ENCODE data around the gene TTBK2.

The TTBK2 gene

GRCh38 chr15:42929306-42929848 is 8.8 kb upstream of the TTBK2 start:
- H3K36me3 ChIP-seq: no peaks in the 10 kb centered on the region
- H3K27me3 ChIP-seq: no peaks in the 10 kb centered on the region
- H3K4me3 ChIP-seq (ENCODE audit: low read depth in 1 of 2, low read length in 1 of 2): no peak overlapping the region
- TF ChIP-seq CTCF (IDR thresholded peaks at IDR 0.05): no peak
- H3K4me1 ChIP-seq (ENCODE audit: control insufficient read depth in 1 of 2, insufficient read depth in 1 of 2, low read depth in 1 of 2, low read length in 1 of 2): no peaks in the 10 kb centered on the region
- H3K27ac ChIP-seq: no peak overlapping the region
- H3K9me3 ChIP-seq: no peaks in the 10 kb centered on the region

DNA sequence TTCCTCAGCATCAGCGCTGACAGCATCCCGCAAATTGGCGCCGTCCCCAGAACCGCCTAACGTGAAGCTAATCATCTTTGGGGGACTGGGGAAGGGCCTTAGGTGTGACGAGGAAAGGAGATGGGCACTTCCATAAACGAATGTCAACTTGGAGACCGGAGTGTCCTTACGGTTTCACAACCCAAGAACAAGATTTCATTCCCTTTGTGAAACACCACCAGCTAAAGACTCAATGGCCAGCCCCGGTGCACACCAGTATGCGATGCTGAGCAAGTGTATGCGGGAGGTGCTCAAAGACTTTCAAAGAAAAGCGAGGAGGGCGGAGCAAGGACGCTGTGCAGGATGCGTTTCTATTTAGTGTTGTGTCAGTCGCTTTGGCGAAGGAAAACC is 759 bp upstream of the TTBK2 start:
- Histone ChIP-seq H3K4me3 (ENCODE audit: low read depth in 1 of 2, low read length in 1 of 2) (peak overlapping the region; percentile 70 to 87), H3K36me3 (no peaks in the 10 kb centered on the region), H3K27ac (no peak overlapping the region), H3K4me1 (ENCODE audit: control insufficient read depth in 1 of 2, insufficient read depth in 1 of 2, low read depth in 1 of 2, low read length in 1 of 2) (peaks cover 18% of the 10 kb centered on the region in 2 experiments), H3K27me3 (peaks cover 24% of the 10 kb centered on the region), H3K9me3 (no peaks in the 10 kb centered on the region)
- no peak for TF ChIP-seq CTCF (IDR thresholded peaks at IDR 0.05)

- H3K36me3 ChIP-seq: no peaks in the 10 kb centered on the region
- H3K27ac ChIP-seq: peak overlapping the region; percentile 63
- H3K4me1 ChIP-seq (ENCODE audit: control insufficient read depth in 1 of 2, insufficient read depth in 1 of 2, low read depth in 1 of 2, low read length in 1 of 2): peaks cover 18 to 23% of the 10 kb centered on the region in 2 experiments
- peaks cover 24% of the 10 kb centered on the region for H3K27me3 ChIP-seq
- H3K9me3 ChIP-seq: no peaks in the 10 kb centered on the region
- H3K4me3 ChIP-seq (ENCODE audit: low read depth in 1 of 2, low read length in 1 of 2): peak overlapping the region; percentile 70 to 87
- TF ChIP-seq CTCF (IDR thresholded peaks at IDR 0.05): no peak
These were observed 619 bp downstream of the TTBK2 start for GRCh38 chr15:42919799-42920518.

GRCh38 chr15:42919308-42919707 is 1.3 kb downstream of the TTBK2 start:
- Histone ChIP-seq H3K36me3 (no peaks in the 10 kb centered on the region), H3K4me1 (ENCODE audit: control insufficient read depth in 1 of 2, insufficient read depth in 1 of 2, low read depth in 1 of 2, low read length in 1 of 2) (peaks cover 18 to 24% of the 10 kb centered on the region in 2 experiments), H3K4me3 (ENCODE audit: low read depth in 1 of 2, low read length in 1 of 2) (no peak overlapping the region), H3K9me3 (no peaks in the 10 kb centered on the region), H3K27ac (no peak overlapping the region), H3K27me3 (peaks cover 24% of the 10 kb centered on the region)
- TF ChIP-seq CTCF (IDR thresholded peaks at IDR 0.05): no peak

DNA sequence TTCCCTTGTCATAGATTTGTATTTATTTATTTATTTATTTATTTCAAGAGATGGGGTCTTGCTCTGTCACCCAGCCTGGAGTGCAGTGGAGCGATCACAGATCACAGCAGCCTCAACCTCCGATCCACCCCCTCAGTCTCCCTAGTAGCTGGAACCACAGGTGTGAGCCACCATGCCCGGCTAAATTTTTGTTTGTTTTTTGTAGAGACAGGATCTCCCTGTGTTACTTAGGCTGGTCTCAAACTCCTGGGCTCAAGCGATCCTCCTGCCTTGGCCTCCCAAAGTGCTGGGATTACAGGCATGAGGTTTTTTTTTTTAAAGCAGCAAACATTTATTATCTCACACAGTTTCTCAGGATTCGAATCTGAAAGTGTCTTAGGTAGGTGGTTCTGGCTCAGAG is 2.5 kb downstream of the TTBK2 start:
- Histone ChIP-seq H3K27ac (no peak overlapping the region), H3K4me3 (ENCODE audit: low read depth in 1 of 2, low read length in 1 of 2) (no peak overlapping the region), H3K27me3 (peaks cover 19% of the 10 kb centered on the region), H3K36me3 (no peaks in the 10 kb centered on the region), H3K4me1 (ENCODE audit: control insufficient read depth in 1 of 2, insufficient read depth in 1 of 2, low read depth in 1 of 2, low read length in 1 of 2) (peaks cover 18 to 24% of the 10 kb centered on the region in 2 experiments), H3K9me3 (no peaks in the 10 kb centered on the region)
- no peak for TF ChIP-seq CTCF (IDR thresholded peaks at IDR 0.05)
